GM12878 (cell line): Measurements from ENCODE around the gene UBE2J2.

Experiments
- BACH1 ChIP-seq: fragments of 450-650 bp; IDR thresholded peaks from 2 replicates; pipeline ENCODE4 v1.6.1; 2017; ENCODE audit warnings: mild to moderate bottlenecking, borderline replicate concordance
- BHLHE40 ChIP-seq, 2 experiments: fragments of 450-650 bp in 1 of 2; IDR thresholded peaks; 2 replicates each; pipeline ENCODE4 v1.6.1; 2011 to 2017; ENCODE audit warnings: low read depth in 2 of 2, borderline replicate concordance in 1 of 2, improper control_type of control experiment in 1 of 2, low read length in 1 of 2, mild to moderate bottlenecking in 1 of 2
- BRCA1 ChIP-seq: IDR thresholded peaks from 2 replicates; pipeline ENCODE4 v1.6.1; 2011; ENCODE audit warnings: low read depth, low read length, improper control_type of control experiment
- JUND ChIP-seq: IDR thresholded peaks from 2 replicates; pipeline ENCODE4 v1.6.1; 2012; ENCODE audit warnings: low read depth, mild to moderate bottlenecking, low read length, improper control_type of control experiment, moderate library complexity
- MXI1 ChIP-seq: fragments of 150-350 bp; IDR thresholded peaks from 2 replicates; pipeline ENCODE4 v1.6.1; 2011; ENCODE audit warnings: low read depth, mild to moderate bottlenecking, inconsistent platforms, low read length, improper control_type of control experiment
- POLR2A ChIP-seq: IDR thresholded peaks from 2 replicates; pipeline ENCODE4 v1.6.1; 2011; ENCODE audit warnings: low read depth, mild to moderate bottlenecking, low read length
- POLR2AphosphoS5 ChIP-seq: IDR thresholded peaks from 2 replicates; pipeline ENCODE4 v1.6.1; 2011; ENCODE audit warnings: mild to moderate bottlenecking, low read length, inconsistent platforms
- SREBF2 ChIP-seq: IDR thresholded peaks from 2 replicates; pipeline ENCODE4 v1.6.1; 2012; ENCODE audit warnings: mild to moderate bottlenecking, low read length
- TAF1 ChIP-seq: IDR thresholded peaks from 2 replicates; pipeline ENCODE4 v1.6.1; 2011; ENCODE audit warnings: mild to moderate bottlenecking, low read depth, low read length, borderline replicate concordance
- TF ChIP-seq, protein P1 (sequence below), 3 experiments: IDR thresholded peaks in 2 of 3; conservative IDR thresholded peaks in 1 of 3; 2 replicates each; pipeline ENCODE4 v1.5.1; 2011; ENCODE audit warnings: low read depth in 3 of 3, low read length in 3 of 3, mild to moderate bottlenecking in 3 of 3, control low read depth in 2 of 3, moderate library complexity in 2 of 3, inconsistent platforms in 1 of 3, mixed read lengths in 1 of 3; ENCODE audit not compliant: control insufficient read depth in 2 of 3, insufficient read depth in 1 of 3; ENCODE audit errors: extremely low read depth in 1 of 3
- TF ChIP-seq, protein P2 (sequence below): IDR thresholded peaks from 2 replicates; pipeline ENCODE4 v1.6.1; 2012; ENCODE audit warnings: mild to moderate bottlenecking, low read depth, low read length
- TF ChIP-seq, protein P3 (sequence below): IDR thresholded peaks from 2 replicates; pipeline ENCODE4 v1.6.1; 2012; ENCODE audit warnings: low read length, inconsistent platforms
- TF ChIP-seq, protein P4 (sequence below): IDR thresholded peaks from 2 replicates; pipeline ENCODE4 v1.6.1; 2011; ENCODE audit warnings: low read depth, mild to moderate bottlenecking, low read length, moderate library complexity, borderline replicate concordance; ENCODE audit errors: extremely low read depth

DNA sequence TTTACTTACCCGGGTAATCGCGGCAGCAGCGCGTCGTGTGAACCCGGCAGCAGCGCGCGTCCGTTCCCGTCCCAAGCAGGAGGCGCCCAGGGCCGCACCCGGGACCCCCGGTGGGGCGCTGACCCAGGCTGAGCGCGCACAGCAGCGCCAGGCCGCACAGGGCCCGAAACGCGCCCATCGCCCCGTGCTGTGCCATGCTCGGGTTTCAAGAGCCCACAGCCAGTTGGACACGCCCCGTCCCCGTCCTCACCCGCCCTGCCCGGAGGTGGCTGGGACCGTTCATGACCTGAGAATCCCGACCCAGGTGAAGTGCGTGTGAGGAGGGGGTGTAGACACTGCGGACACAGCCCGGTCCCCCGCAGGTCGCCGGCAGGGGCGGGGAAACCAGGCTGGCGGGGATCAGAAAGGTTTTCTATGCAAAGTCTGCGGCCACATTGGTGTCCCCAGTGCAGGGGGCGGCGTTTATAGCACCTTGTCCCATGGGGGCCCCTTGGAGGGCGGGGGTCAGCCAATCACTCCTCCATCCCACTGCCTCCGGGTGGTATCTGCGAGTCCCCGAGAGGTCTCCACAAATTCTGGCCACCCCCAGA, 67.2 kb downstream of the UBE2J2 start, which contains the start of gene TNFRSF18:
- TF ChIP-seq, protein P1, sequence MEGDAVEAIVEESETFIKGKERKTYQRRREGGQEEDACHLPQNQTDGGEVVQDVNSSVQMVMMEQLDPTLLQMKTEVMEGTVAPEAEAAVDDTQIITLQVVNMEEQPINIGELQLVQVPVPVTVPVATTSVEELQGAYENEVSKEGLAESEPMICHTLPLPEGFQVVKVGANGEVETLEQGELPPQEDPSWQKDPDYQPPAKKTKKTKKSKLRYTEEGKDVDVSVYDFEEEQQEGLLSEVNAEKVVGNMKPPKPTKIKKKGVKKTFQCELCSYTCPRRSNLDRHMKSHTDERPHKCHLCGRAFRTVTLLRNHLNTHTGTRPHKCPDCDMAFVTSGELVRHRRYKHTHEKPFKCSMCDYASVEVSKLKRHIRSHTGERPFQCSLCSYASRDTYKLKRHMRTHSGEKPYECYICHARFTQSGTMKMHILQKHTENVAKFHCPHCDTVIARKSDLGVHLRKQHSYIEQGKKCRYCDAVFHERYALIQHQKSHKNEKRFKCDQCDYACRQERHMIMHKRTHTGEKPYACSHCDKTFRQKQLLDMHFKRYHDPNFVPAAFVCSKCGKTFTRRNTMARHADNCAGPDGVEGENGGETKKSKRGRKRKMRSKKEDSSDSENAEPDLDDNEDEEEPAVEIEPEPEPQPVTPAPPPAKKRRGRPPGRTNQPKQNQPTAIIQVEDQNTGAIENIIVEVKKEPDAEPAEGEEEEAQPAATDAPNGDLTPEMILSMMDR (IDR thresholded peaks at IDR 0.05 in 2 of 3, conservative IDR thresholded peaks at IDR 0.05 in 1 of 3; ENCODE audit: control insufficient read depth in 2 of 3, extremely low read depth in 1 of 3, insufficient read depth in 1 of 3, low read depth in 3 of 3, low read length in 3 of 3) = no peak
- TF ChIP-seq, protein P2, sequence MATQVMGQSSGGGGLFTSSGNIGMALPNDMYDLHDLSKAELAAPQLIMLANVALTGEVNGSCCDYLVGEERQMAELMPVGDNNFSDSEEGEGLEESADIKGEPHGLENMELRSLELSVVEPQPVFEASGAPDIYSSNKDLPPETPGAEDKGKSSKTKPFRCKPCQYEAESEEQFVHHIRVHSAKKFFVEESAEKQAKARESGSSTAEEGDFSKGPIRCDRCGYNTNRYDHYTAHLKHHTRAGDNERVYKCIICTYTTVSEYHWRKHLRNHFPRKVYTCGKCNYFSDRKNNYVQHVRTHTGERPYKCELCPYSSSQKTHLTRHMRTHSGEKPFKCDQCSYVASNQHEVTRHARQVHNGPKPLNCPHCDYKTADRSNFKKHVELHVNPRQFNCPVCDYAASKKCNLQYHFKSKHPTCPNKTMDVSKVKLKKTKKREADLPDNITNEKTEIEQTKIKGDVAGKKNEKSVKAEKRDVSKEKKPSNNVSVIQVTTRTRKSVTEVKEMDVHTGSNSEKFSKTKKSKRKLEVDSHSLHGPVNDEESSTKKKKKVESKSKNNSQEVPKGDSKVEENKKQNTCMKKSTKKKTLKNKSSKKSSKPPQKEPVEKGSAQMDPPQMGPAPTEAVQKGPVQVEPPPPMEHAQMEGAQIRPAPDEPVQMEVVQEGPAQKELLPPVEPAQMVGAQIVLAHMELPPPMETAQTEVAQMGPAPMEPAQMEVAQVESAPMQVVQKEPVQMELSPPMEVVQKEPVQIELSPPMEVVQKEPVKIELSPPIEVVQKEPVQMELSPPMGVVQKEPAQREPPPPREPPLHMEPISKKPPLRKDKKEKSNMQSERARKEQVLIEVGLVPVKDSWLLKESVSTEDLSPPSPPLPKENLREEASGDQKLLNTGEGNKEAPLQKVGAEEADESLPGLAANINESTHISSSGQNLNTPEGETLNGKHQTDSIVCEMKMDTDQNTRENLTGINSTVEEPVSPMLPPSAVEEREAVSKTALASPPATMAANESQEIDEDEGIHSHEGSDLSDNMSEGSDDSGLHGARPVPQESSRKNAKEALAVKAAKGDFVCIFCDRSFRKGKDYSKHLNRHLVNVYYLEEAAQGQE = no peak
- no peak for TF ChIP-seq TAF1
- TF ChIP-seq BRCA1 = no peak
- no peak for TF ChIP-seq POLR2AphosphoS5
- no peak for TF ChIP-seq BACH1
- TF ChIP-seq MXI1 = no peak
- TF ChIP-seq SREBF2 = no peak
- TF ChIP-seq POLR2A = no peak
- TF ChIP-seq, protein P3, sequence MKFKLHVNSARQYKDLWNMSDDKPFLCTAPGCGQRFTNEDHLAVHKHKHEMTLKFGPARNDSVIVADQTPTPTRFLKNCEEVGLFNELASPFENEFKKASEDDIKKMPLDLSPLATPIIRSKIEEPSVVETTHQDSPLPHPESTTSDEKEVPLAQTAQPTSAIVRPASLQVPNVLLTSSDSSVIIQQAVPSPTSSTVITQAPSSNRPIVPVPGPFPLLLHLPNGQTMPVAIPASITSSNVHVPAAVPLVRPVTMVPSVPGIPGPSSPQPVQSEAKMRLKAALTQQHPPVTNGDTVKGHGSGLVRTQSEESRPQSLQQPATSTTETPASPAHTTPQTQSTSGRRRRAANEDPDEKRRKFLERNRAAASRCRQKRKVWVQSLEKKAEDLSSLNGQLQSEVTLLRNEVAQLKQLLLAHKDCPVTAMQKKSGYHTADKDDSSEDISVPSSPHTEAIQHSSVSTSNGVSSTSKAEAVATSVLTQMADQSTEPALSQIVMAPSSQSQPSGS = no peak
- TF ChIP-seq JUND = no peak
- TF ChIP-seq, protein P4, sequence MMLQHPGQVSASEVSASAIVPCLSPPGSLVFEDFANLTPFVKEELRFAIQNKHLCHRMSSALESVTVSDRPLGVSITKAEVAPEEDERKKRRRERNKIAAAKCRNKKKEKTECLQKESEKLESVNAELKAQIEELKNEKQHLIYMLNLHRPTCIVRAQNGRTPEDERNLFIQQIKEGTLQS = no peak
- TF ChIP-seq BHLHE40 (IDR thresholded peaks at IDR 0.05; ENCODE audit: borderline replicate concordance in 1 of 2, low read depth in 2 of 2, low read length in 1 of 2) = peak; percentile 18 to 42; a peak in 1 of 4 replicates
